Stimulated activated CD4-positive, alpha-beta T cell treated with anti-CD3 and anti-CD28 coated beads, Interleukin-15, amount 100 ng/mL, for 48 hours (primary cell): ENCODE data around the gene RAB3GAP2.
"Not testable (repeated sequence)": the region's sequence is repeated elsewhere in the genome, so short reads cannot be mapped to it uniquely, and the experiment has no call there.

Source experiments
- DNase-seq, 2 donors: peaks; one replicate each; pipeline ENCODE4 v3.0.0-alpha.2; 2020; ENCODE audit warnings: low read depth in 2 of 2

Gene RAB3GAP2

GRCh38 chr1:220272047-220272840 lies at the start of gene RAB3GAP2:
Gene RAB3GAP2, minus strand, starts transcription at chr1:220272453. Its CDS starts 116 bp downstream, at chr1:220272337.
- peak; percentile 95 for DNase-seq

- no peak for DNase-seq
Observed at GRCh38 chr1:220321758-220322157, 49.5 kb upstream of the RAB3GAP2 start.

- no peak for DNase-seq
Observed at GRCh38 chr1:220320709-220321108, 48.5 kb upstream of the RAB3GAP2 start.

GRCh38 chr1:220318673-220319072 lies 46.4 kb upstream of the RAB3GAP2 start:
- no peak for DNase-seq

GRCh38 chr1:220317161-220317560 lies 44.9 kb upstream of the RAB3GAP2 start:
- DNase-seq = no peak

- no peak for DNase-seq
Observed at GRCh38 chr1:220316305-220316704, 44.1 kb upstream of the RAB3GAP2 start.

- no peak for DNase-seq
Observed at GRCh38 chr1:220315070-220315839, 43.0 kb upstream of the RAB3GAP2 start.

- DNase-seq = no peak
Observed at GRCh38 chr1:220313576-220313975, 41.3 kb upstream of the RAB3GAP2 start.

GRCh38 chr1:220310147-220310546 lies 37.9 kb upstream of the RAB3GAP2 start:
- DNase-seq = not testable (repeated sequence)

GRCh38 chr1:220307607-220308006 lies 35.4 kb upstream of the RAB3GAP2 start:
- no peak for DNase-seq

GRCh38 chr1:220306339-220306738 lies 34.1 kb upstream of the RAB3GAP2 start:
- DNase-seq = no peak

GRCh38 chr1:220303871-220304270 lies 31.6 kb upstream of the RAB3GAP2 start:
- no peak for DNase-seq

GRCh38 chr1:220301630-220302029 lies 29.4 kb upstream of the RAB3GAP2 start:
- DNase-seq = no peak

GRCh38 chr1:220300442-220301121 lies 28.3 kb upstream of the RAB3GAP2 start:
- DNase-seq = no peak

GRCh38 chr1:220299337-220299736 lies 27.1 kb upstream of the RAB3GAP2 start:
- DNase-seq = no peak

- DNase-seq = no peak
Observed at GRCh38 chr1:220298470-220299205, 26.4 kb upstream of the RAB3GAP2 start.

- no peak for DNase-seq
Observed at GRCh38 chr1:220296981-220297380, 24.7 kb upstream of the RAB3GAP2 start.

GRCh38 chr1:220294846-220295301 lies 22.6 kb upstream of the RAB3GAP2 start:
- DNase-seq = no peak

GRCh38 chr1:220291580-220291979 lies 19.3 kb upstream of the RAB3GAP2 start:
- no peak for DNase-seq

- DNase-seq = no peak
Observed at GRCh38 chr1:220290140-220290761, 18.0 kb upstream of the RAB3GAP2 start.

- no peak for DNase-seq
Observed at GRCh38 chr1:220287129-220287528, 14.9 kb upstream of the RAB3GAP2 start.
